ENCODE results near the gene MAPK7. TPM values are rescaled to one million over a fixed set of nuclear protein-coding genes. Genes with fewer than 3 reads are reported as not detected.

MAPK7 gene
- total and polyA plus RNA-seq, 2 of the 4 experiments (the other 2 are of a cell fraction) = 9.7 to 25.4 TPM

DNA sequence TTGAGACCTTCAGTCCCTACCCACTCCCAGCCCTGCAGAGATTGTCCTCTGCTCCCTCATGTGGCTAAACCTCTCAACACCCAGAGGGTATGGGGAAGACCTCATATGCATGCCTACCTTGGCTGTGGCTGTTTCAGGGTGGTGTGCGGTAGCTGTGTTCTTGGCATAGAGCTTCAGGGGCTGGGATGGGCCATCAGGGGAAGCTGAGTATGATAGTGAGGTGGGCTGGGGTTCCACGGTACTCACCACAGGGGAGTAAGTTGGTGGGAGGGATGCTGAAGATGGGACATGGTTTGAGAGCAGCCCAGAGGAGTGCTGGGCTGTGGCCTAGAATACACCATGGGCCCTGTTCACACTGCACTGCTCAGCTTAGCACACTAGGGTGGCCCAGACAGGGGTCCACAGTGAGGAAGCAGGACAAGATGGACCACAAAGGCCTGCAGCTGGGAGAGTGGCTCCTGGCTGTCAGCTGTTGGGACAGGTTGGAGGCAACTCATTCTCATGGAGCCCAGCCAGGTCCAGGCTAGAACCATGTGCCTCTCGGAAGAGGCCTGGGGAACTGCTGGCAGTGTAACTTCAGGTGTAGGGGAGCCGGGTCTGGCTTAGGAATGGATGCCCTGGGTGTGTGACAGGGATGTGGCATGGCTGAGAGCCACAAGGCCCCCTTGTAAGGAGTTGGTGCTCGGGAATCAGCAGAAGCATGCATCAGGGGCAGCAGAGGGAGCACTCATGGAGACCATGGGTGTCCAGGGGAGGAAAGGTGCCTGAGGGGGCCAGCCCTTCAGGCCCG lies 5.6 kb downstream of the MAPK7 start:
- H3K9ac ChIP-seq (ENCODE audit: low read depth, low read length) = peak overlapping the region; percentile 25; the same call in 1 of the 2 replicates
- peak overlapping the region; percentile 21 for H3K18ac ChIP-seq (ENCODE audit: low read depth, low read length)
- peak overlapping the region; percentile 26 for H2AFZ ChIP-seq (replicated peaks; ENCODE audit: low read length, poor library complexity)
- H3K4me3 ChIP-seq (ENCODE audit: insufficient read depth, low read depth, low read length) = no peak overlapping the region
- peaks cover 60% of the 10 kb centered on the region for H3K36me3 ChIP-seq (ENCODE audit: control insufficient read depth, insufficient read depth, low read length)
- in situ Hi-C loops (cut with MboI; ENCODE audit: low sequenced_read_pairs) (no loop called here), intact Hi-C loops (cut with micrococcal nuclease) (loop anchor here (1.0 to 5.0 kb wide), 2 partner anchors 63 to 503 kb away; no protein-coding TSS in a partner anchor), dilution Hi-C loops (cut with HindIII; ENCODE audit: low sequenced_read_pairs, unreplicated experiment) (no loop called here)
- H4K8ac ChIP-seq (ENCODE audit: low read depth in 2 of 2, low read length in 2 of 2) = peak overlapping the region in 1 of 2 experiments; percentile 26; a peak in 1 of 4 replicates
- peak overlapping the region; percentile 66 for H2BK5ac ChIP-seq (ENCODE audit: low read depth, low read length, poor library complexity, severe bottlenecking)
- no peak overlapping the region for H2BK20ac ChIP-seq (ENCODE audit: low read depth, low read length)
- H2AK9ac ChIP-seq (replicated peaks; ENCODE audit: low read depth, low read length, poor library complexity) = peak overlapping the region; percentile 68
- H3K27ac ChIP-seq (ENCODE audit: insufficient read depth, low read length) = peak overlapping the region; percentile 80
- WGBS, 2 experiments (ENCODE audit: extremely low coverage in 2 of 2, insufficient read length in 1 of 2) = 35% methylated on average over 2 of the region's 6 CpGs; no CpG with 5 or more reads in 1 of the 2 experiments
- TSS peak; percentile 93 for BruUV-seq (replicated peaks)
- H3K4me1 ChIP-seq (ENCODE audit: control insufficient read depth, insufficient read depth, low read length) = peaks cover 48% of the 10 kb centered on the region
- peaks cover 51% of the 10 kb centered on the region for H3K9me1 ChIP-seq (ENCODE audit: insufficient read depth, low read length)
- TF ChIP-seq CHD1 (IDR thresholded peaks at IDR 0.05; ENCODE audit: low read depth, low read length) = no peak
- peak overlapping the region; percentile 29 for H3K23ac ChIP-seq (ENCODE audit: low read depth, low read length)
- no peaks in the 10 kb centered on the region for H3K27me3 ChIP-seq (ENCODE audit: control insufficient read depth, insufficient read depth, low read length)
- H2BK120ac ChIP-seq (ENCODE audit: low read depth, low read length) = peak overlapping the region; percentile 20; the same call in 1 of the 2 replicates
- POLR2A ChIA-PET (ENCODE audit: unreplicated experiment) = interaction anchor here (0.5 to 0.8 kb wide), 3 partner anchors 28 to 98 kb away, joined by 3 to 14 read pairs (median 4); no protein-coding TSS in a partner anchor
- H3K14ac ChIP-seq (replicated peaks; ENCODE audit: low read depth, low read length) = peak overlapping the region; percentile 41; the same call in 1 of the 2 replicates
- H4K20me1 ChIP-seq (ENCODE audit: insufficient read depth, low read length) = peaks cover 35% of the 10 kb centered on the region
- peak overlapping the region; percentile 81 for H3K4ac ChIP-seq (ENCODE audit: low read depth, low read length)
- ATAC-seq (ENCODE audit: low read depth) = no peak
- H3K79me1 ChIP-seq (ENCODE audit: low read depth in 1 of 2, low read length in 2 of 2) = peaks cover 30 to 67% of the 10 kb centered on the region in 2 experiments
- H3K56ac ChIP-seq (ENCODE audit: extremely low read depth, insufficient read depth, low read length) = no peak overlapping the region
- peak; percentile 37 for DNase-seq
- CTCF ChIA-PET = no interaction called here
- H4K91ac ChIP-seq (ENCODE audit: insufficient read depth, low read depth, low read length) = peak overlapping the region; percentile 44
- H3K4me2 ChIP-seq (ENCODE audit: low read depth, low read length) = peak overlapping the region; percentile 19; the same call in 1 of the 2 replicates
- peak overlapping the region; percentile 74; the same call in 1 of the 2 replicates for H4K5ac ChIP-seq (ENCODE audit: low read depth, low read length)
- peak overlapping the region; percentile 80 for H2AK5ac ChIP-seq (ENCODE audit: low read depth, low read length)
- H3K9me3 ChIP-seq (ENCODE audit: control insufficient read depth, insufficient read depth, low read length) = no peaks in the 10 kb centered on the region
- no peak overlapping the region; the same call in 2 of the 3 replicates for H2BK15ac ChIP-seq (ENCODE audit: low read depth, low read length)

Measured in IMR-90 (cell line).